GM23338 (cell line): Measurements from ENCODE around the gene CPNE5. TPM values are rescaled to one million over a fixed set of nuclear protein-coding genes. Genes with fewer than 3 reads are reported as not detected.

Experiments
- ATAC-seq: fragments of 200-7000 bp; cut with Tn5 transposase; 3 replicates; pipeline ENCODE4 v1.9.1; 2020
- DNase-seq: peaks from one replicate; pipeline ENCODE4 v3.0.0-alpha.2; 2015; ENCODE audit warnings: low spot score
- H2AFZ ChIP-seq: fragments of 200-600 bp; sonication (generic); 2 replicates; pipeline ENCODE4 v1.8.0; 2016; ENCODE audit warnings: antibody characterized with exemption, mild to moderate bottlenecking, moderate library complexity
- H3F3A ChIP-seq: fragments of 200-600 bp; sonication (generic); replicated peaks from 2 replicates; pipeline ENCODE4 v1.8.0; 2017; ENCODE audit warnings: antibody characterized with exemption, mixed run types, low read depth
- H3K27ac ChIP-seq: fragments of 200-600 bp; sonication (generic); 2 replicates; pipeline ENCODE4 v1.6.1; 2016; ENCODE audit warnings: low read depth
- H3K27me3 ChIP-seq: fragments of 200-600 bp; sonication (generic); 2 replicates; pipeline ENCODE4 v1.8.0; 2016; ENCODE audit warnings: mild to moderate bottlenecking, mixed run types, moderate library complexity; ENCODE audit not compliant: insufficient read depth
- H3K36me3 ChIP-seq: fragments of 200-600 bp; sonication (generic); 2 replicates; pipeline ENCODE4 v1.8.0; 2016; ENCODE audit warnings: mild to moderate bottlenecking; ENCODE audit not compliant: insufficient read depth
- H3K4me1 ChIP-seq: fragments of 200-600 bp; sonication (generic); 2 replicates; pipeline ENCODE4 v1.8.0; 2016; ENCODE audit warnings: mild to moderate bottlenecking, moderate library complexity; ENCODE audit not compliant: insufficient read depth
- H3K4me2 ChIP-seq: fragments of 200-600 bp; sonication (generic); 2 replicates; pipeline ENCODE4 v1.7.1; 2017; ENCODE audit warnings: mixed run types
- H3K4me3 ChIP-seq: fragments of 200-600 bp; sonication (generic); 2 replicates; pipeline ENCODE4 v1.6.1; 2016; ENCODE audit warnings: mixed run types
- H3K79me2 ChIP-seq: fragments of 200-600 bp; sonication (generic); replicated peaks from 2 replicates; pipeline ENCODE4 v1.8.0; 2017; ENCODE audit warnings: mild to moderate bottlenecking; ENCODE audit not compliant: insufficient read depth
- H3K9me2 ChIP-seq: fragments of 200-600 bp; sonication (generic); 2 replicates; pipeline ENCODE4 v1.8.0; 2017; ENCODE audit not compliant: insufficient read depth
- H4K20me1 ChIP-seq: fragments of 200-600 bp; sonication (generic); replicated peaks from 2 replicates; pipeline ENCODE4 v1.8.0; 2017; ENCODE audit warnings: mild to moderate bottlenecking; ENCODE audit not compliant: insufficient read depth
- H3K27ac Mint-ChIP-seq: 2 replicates; pipeline ENCODE4 v1.8.0; 2020; ENCODE audit warnings: inconsistent platforms, mild to moderate bottlenecking, moderate library complexity, mixed read lengths
- H3K27me3 Mint-ChIP-seq: 3 replicates; pipeline ENCODE4 v1.8.0; 2022; ENCODE audit warnings: low read depth, mild to moderate bottlenecking, moderate library complexity, mixed read lengths, inconsistent platforms; ENCODE audit not compliant: insufficient read depth, poor library complexity
- H3K36me3 Mint-ChIP-seq: 3 replicates; pipeline ENCODE4 v1.8.0; 2021; ENCODE audit warnings: low read depth, mild to moderate bottlenecking, inconsistent platforms, moderate library complexity, mixed read lengths
- H3K4me1 Mint-ChIP-seq: 3 replicates; pipeline ENCODE4 v1.8.0; 2020; ENCODE audit warnings: mild to moderate bottlenecking, inconsistent platforms, mixed read lengths
- H3K4me3 Mint-ChIP-seq: 3 replicates; pipeline ENCODE4 v1.8.0; 2021; ENCODE audit warnings: moderate library complexity, mild to moderate bottlenecking, inconsistent platforms, mixed read lengths
- H3K9me3 Mint-ChIP-seq: 3 replicates; pipeline ENCODE4 v1.8.0; 2020; ENCODE audit warnings: moderate library complexity, mild to moderate bottlenecking, inconsistent platforms, mixed read lengths
- CREB1 ChIP-seq: fragments of 250-450 bp; sonication (Bioruptor Pico); IDR thresholded peaks from 2 replicates; pipeline ENCODE4 v1.5.0; 2020; ENCODE audit warnings: low read depth, mild to moderate bottlenecking, moderate library complexity
- EZH2phosphoT487 ChIP-seq: fragments of 200-600 bp; sonication (generic); IDR thresholded peaks from one replicate; pipeline ENCODE4 v1.8.1; 2018; ENCODE audit warnings: antibody characterized with exemption; ENCODE audit not compliant: unreplicated experiment
- JUNB ChIP-seq: IDR thresholded peaks from one replicate; pipeline ENCODE4 v1.6.1; 2016; ENCODE audit warnings: antibody characterized with exemption; ENCODE audit not compliant: unreplicated experiment
- NANOG ChIP-seq: IDR thresholded peaks from 2 replicates; pipeline ENCODE4 v1.6.1; 2016; ENCODE audit warnings: antibody characterized with exemption, borderline replicate concordance
- polyA plus RNA-seq: library from polyadenylated mRNA; unstranded; fragments of >200 nt; fragmentation: Nextera tagmentation; extraction: Ambion mirVana; gene quantifications from 2 replicates; pipeline ENCODE4 v1.2.1, GENCODE V29; 2016
- total RNA-seq: library from RNA; depleted of rRNA; stranded (reverse); fragments of >200 nt; shearing (Covaris generic); gene quantifications from 2 replicates; pipeline ENCODE4 v1.2.3, GENCODE V29; 2014
- TF ChIP-seq, protein P1 (sequence below), 2 experiments: fragments of 200-600 bp in 1 of 2; sonication (generic) in 1 of 2; conservative IDR thresholded peaks; 2 replicates each; pipeline versions ENCODE4 v1.5.1 to v1.6.1; 2016 to 2017; ENCODE audit warnings: antibody characterized with exemption in 2 of 2, low read depth in 2 of 2, mild to moderate bottlenecking in 2 of 2, moderate library complexity in 1 of 2
- TF ChIP-seq, protein P2 (sequence below): fragments of 250-450 bp; sonication (Bioruptor Pico); IDR thresholded peaks from 2 replicates; pipeline ENCODE4 v1.5.0; 2020; ENCODE audit warnings: mild to moderate bottlenecking, moderate library complexity

Gene CPNE5
- total and polyA plus RNA-seq, 2 experiments from 2014 or later = 0.14 to 0.42 TPM

DNA sequence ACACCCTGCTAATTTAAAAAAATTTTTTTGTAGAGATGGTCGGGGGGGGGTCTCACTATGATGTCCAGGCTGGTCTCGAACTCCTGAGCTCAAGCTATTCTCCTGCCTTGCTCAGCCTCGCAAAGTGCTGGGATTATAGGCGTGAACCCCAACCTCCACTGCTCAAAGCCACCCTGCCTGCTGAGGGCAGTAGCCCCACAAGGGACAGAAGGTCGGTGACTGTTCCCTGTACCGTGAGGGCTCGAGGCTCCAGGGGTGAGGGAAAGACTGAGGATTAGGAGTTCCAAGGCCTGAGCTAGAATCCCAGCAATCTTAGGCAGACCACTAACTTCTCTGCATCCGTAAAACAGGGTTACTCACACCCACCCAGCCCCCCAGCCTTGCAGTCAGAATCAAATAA, 51.1 kb downstream of the CPNE5 start:
- Mint-ChIP-seq H3K4me1 (peaks cover 44% of the 10 kb centered on the region), H3K27ac (no peak overlapping the region), H3K9me3 (no peaks in the 10 kb centered on the region), H3K4me3 (no peak overlapping the region), H3K36me3 (no peaks in the 10 kb centered on the region), H3K27me3 (peaks cover 4% of the 10 kb centered on the region)
- Histone ChIP-seq H3K4me3 (no peak overlapping the region), H2AFZ (no peak overlapping the region), H3K4me1 (peaks cover 31% of the 10 kb centered on the region), H3K27ac (peak overlapping the region; percentile 1; the same call in 1 of the 2 replicates), H3F3A (no peaks in the 10 kb centered on the region), H4K20me1 (no peaks in the 10 kb centered on the region), H3K4me2 (no peak overlapping the region), H3K9me2 (no peaks in the 10 kb centered on the region), H3K36me3 (no peaks in the 10 kb centered on the region), H3K27me3 (no peaks in the 10 kb centered on the region), H3K79me2 (no peaks in the 10 kb centered on the region)
- ATAC-seq (no peak), DNase-seq (no peak)
- TF ChIP-seq JUNB (no peak), NANOG (no peak), EZH2phosphoT487 (no peak), CREB1 (no peak)
- TF ChIP-seq, protein P1, sequence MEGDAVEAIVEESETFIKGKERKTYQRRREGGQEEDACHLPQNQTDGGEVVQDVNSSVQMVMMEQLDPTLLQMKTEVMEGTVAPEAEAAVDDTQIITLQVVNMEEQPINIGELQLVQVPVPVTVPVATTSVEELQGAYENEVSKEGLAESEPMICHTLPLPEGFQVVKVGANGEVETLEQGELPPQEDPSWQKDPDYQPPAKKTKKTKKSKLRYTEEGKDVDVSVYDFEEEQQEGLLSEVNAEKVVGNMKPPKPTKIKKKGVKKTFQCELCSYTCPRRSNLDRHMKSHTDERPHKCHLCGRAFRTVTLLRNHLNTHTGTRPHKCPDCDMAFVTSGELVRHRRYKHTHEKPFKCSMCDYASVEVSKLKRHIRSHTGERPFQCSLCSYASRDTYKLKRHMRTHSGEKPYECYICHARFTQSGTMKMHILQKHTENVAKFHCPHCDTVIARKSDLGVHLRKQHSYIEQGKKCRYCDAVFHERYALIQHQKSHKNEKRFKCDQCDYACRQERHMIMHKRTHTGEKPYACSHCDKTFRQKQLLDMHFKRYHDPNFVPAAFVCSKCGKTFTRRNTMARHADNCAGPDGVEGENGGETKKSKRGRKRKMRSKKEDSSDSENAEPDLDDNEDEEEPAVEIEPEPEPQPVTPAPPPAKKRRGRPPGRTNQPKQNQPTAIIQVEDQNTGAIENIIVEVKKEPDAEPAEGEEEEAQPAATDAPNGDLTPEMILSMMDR (conservative IDR thresholded peaks at IDR 0.05; ENCODE audit: low read depth in 2 of 2) = peak; percentile 7 to 38; a peak in 2 of 4 replicates
- TF ChIP-seq, protein P2, sequence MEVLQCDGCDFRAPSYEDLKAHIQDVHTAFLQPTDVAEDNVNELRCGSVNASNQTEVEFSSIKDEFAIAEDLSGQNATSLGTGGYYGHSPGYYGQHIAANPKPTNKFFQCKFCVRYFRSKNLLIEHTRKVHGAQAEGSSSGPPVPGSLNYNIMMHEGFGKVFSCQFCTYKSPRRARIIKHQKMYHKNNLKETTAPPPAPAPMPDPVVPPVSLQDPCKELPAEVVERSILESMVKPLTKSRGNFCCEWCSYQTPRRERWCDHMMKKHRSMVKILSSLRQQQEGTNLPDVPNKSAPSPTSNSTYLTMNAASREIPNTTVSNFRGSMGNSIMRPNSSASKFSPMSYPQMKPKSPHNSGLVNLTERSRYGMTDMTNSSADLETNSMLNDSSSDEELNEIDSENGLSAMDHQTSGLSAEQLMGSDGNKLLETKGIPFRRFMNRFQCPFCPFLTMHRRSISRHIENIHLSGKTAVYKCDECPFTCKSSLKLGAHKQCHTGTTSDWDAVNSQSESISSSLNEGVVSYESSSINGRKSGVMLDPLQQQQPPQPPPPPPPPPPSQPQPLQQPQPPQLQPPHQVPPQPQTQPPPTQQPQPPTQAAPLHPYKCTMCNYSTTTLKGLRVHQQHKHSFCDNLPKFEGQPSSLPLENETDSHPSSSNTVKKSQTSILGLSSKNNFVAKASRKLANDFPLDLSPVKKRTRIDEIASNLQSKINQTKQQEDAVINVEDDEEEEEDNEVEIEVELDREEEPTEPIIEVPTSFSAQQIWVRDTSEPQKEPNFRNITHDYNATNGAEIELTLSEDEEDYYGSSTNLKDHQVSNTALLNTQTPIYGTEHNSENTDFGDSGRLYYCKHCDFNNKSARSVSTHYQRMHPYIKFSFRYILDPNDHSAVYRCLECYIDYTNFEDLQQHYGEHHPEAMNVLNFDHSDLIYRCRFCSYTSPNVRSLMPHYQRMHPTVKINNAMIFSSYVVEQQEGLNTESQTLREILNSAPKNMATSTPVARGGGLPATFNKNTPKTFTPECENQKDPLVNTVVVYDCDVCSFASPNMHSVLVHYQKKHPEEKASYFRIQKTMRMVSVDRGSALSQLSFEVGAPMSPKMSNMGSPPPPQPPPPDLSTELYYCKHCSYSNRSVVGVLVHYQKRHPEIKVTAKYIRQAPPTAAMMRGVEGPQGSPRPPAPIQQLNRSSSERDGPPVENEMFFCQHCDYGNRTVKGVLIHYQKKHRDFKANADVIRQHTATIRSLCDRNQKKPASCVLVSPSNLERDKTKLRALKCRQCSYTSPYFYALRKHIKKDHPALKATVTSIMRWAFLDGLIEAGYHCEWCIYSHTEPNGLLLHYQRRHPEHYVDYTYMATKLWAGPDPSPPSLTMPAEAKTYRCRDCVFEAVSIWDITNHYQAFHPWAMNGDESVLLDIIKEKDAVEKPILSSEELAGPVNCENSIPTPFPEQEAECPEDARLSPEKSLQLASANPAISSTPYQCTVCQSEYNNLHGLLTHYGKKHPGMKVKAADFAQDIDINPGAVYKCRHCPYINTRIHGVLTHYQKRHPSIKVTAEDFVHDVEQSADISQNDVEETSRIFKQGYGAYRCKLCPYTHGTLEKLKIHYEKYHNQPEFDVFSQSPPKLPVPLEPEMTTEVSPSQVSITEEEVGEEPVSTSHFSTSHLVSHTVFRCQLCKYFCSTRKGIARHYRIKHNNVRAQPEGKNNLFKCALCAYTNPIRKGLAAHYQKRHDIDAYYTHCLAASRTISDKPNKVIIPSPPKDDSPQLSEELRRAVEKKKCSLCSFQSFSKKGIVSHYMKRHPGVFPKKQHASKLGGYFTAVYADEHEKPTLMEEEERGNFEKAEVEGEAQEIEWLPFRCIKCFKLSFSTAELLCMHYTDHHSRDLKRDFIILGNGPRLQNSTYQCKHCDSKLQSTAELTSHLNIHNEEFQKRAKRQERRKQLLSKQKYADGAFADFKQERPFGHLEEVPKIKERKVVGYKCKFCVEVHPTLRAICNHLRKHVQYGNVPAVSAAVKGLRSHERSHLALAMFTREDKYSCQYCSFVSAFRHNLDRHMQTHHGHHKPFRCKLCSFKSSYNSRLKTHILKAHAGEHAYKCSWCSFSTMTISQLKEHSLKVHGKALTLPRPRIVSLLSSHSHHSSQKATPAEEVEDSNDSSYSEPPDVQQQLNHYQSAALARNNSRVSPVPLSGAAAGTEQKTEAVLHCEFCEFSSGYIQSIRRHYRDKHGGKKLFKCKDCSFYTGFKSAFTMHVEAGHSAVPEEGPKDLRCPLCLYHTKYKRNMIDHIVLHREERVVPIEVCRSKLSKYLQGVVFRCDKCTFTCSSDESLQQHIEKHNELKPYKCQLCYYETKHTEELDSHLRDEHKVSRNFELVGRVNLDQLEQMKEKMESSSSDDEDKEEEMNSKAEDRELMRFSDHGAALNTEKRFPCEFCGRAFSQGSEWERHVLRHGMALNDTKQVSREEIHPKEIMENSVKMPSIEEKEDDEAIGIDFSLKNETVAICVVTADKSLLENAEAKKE (CRISPR knock-in tag) = no peak
